CD14-positive monocyte (primary cell): ENCODE data around the gene PRR14. TPM values are rescaled to one million over a fixed set of nuclear protein-coding genes. Genes with fewer than 3 reads are reported as not detected.

Experiments
- DNase-seq, 3 donors: peaks; one replicate each; pipeline ENCODE4 v3.0.0-alpha.2; 2011 to 2022
- H2AFZ ChIP-seq: 2 replicates; pipeline ENCODE4 v1.6.0; 2012; ENCODE audit warnings: mild to moderate bottlenecking, low read depth, low read length, inconsistent platforms; ENCODE audit not compliant: insufficient read depth, poor library complexity, severe bottlenecking
- H3K27ac ChIP-seq, 2 donors: 1 replicate in 1 of 2; 2 replicates in 1 of 2; pipeline ENCODE4 v1.5.1; 2012 to 2013; ENCODE audit warnings: low read length in 2 of 2, control low read depth in 1 of 2, inconsistent platforms in 1 of 2, low read depth in 1 of 2, mild to moderate bottlenecking in 1 of 2
- H3K27me3 ChIP-seq, 2 donors: one replicate each; pipeline versions ENCODE4 v1.6.0 to v1.6.1; 2011 to 2013; ENCODE audit warnings: low read length in 2 of 2; ENCODE audit not compliant: control insufficient read depth in 2 of 2, insufficient read depth in 2 of 2
- H3K36me3 ChIP-seq, 2 donors: replicated peaks in 1 of 2; 1 replicate in 1 of 2; 2 replicates in 1 of 2; pipeline versions ENCODE4 v1.5.1 to v1.6.1; 2012 to 2013; ENCODE audit warnings: low read length in 2 of 2, control low read depth in 1 of 2, inconsistent platforms in 1 of 2, mild to moderate bottlenecking in 1 of 2; ENCODE audit not compliant: insufficient read depth in 2 of 2, control insufficient read depth in 1 of 2
- H3K4me1 ChIP-seq, 2 donors: 1 replicate in 1 of 2; 2 replicates in 1 of 2; pipeline versions ENCODE4 v1.5.1 to v1.6.1; 2012 to 2013; ENCODE audit warnings: low read length in 2 of 2, control low read depth in 1 of 2, inconsistent platforms in 1 of 2, mild to moderate bottlenecking in 1 of 2, moderate library complexity in 1 of 2; ENCODE audit not compliant: insufficient read depth in 2 of 2, control insufficient read depth in 1 of 2
- H3K4me2 ChIP-seq: replicated peaks from 2 replicates; pipeline ENCODE3; 2012; ENCODE audit warnings: low read length, moderate library complexity, mild to moderate bottlenecking; ENCODE audit not compliant: poor library complexity, severe bottlenecking; ENCODE audit errors: extremely low read depth
- H3K4me3 ChIP-seq, 3 experiments: fragments of 200-600 bp in 1 of 3; sonication (generic) in 1 of 3; replicated peaks in 1 of 3; 1 replicate in 2 of 3; 2 replicates in 1 of 3; pipeline ENCODE4 v1.5.1; 2011 to 2013; ENCODE audit warnings: low read length in 3 of 3, mild to moderate bottlenecking in 3 of 3, control low read depth in 2 of 3, low read depth in 2 of 3, inconsistent platforms in 1 of 3, moderate library complexity in 1 of 3
- H3K79me2 ChIP-seq: 2 replicates; pipeline ENCODE4 v1.6.0; 2012; ENCODE audit warnings: mild to moderate bottlenecking, control low read depth, inconsistent platforms, low read length, moderate library complexity; ENCODE audit not compliant: insufficient read depth
- H3K9ac ChIP-seq: 2 replicates; pipeline ENCODE4 v1.6.0; 2017; ENCODE audit warnings: low read length, mild to moderate bottlenecking; ENCODE audit not compliant: insufficient read depth, poor library complexity, severe bottlenecking
- H3K9me3 ChIP-seq, 2 donors: replicated peaks in 1 of 2; 1 replicate in 1 of 2; 2 replicates in 1 of 2; pipeline versions ENCODE4 v1.5.1 to v1.6.1; 2012 to 2013; ENCODE audit warnings: low read length in 2 of 2, control low read depth in 1 of 2; ENCODE audit not compliant: control insufficient read depth in 1 of 2, insufficient read depth in 1 of 2
- H4K20me1 ChIP-seq: 2 replicates; pipeline ENCODE4 v1.6.0; 2012; ENCODE audit warnings: mild to moderate bottlenecking, low read length, control low read depth, moderate library complexity; ENCODE audit not compliant: insufficient read depth
- H3K27ac Mint-ChIP-seq, 7 donors: one replicate each; pipeline ENCODE4 v1.8.0; 2020; ENCODE audit warnings: mild to moderate bottlenecking in 7 of 7, mixed read lengths in 7 of 7, moderate library complexity in 6 of 7, inconsistent platforms in 2 of 7
- H3K27me3 Mint-ChIP-seq, 3 donors: one replicate each; pipeline ENCODE4 v1.8.0; 2021 to 2022; ENCODE audit warnings: low read depth in 3 of 3, mild to moderate bottlenecking in 3 of 3, mixed read lengths in 3 of 3, moderate library complexity in 3 of 3, inconsistent platforms in 1 of 3
- H3K36me3 Mint-ChIP-seq, 2 donors: one replicate each; pipeline ENCODE4 v1.8.0; 2020; ENCODE audit warnings: mixed read lengths in 2 of 2, inconsistent platforms in 1 of 2, mild to moderate bottlenecking in 1 of 2
- H3K4me1 Mint-ChIP-seq: one replicate; pipeline ENCODE4 v1.8.0; 2020; ENCODE audit warnings: mild to moderate bottlenecking, mixed read lengths
- H3K4me3 Mint-ChIP-seq, 2 donors: one replicate each; pipeline ENCODE4 v1.8.0; 2020; ENCODE audit warnings: mild to moderate bottlenecking in 2 of 2, mixed read lengths in 2 of 2, moderate library complexity in 1 of 2
- H3K9me3 Mint-ChIP-seq, 7 donors: one replicate each; pipeline ENCODE4 v1.8.0; 2020 to 2022; ENCODE audit warnings: mixed read lengths in 7 of 7, mild to moderate bottlenecking in 6 of 7, moderate library complexity in 6 of 7, inconsistent platforms in 2 of 7
- CTCF ChIP-seq: fragments of 200-600 bp; IDR thresholded peaks from one replicate; pipeline ENCODE4 v1.8.0; 2022; ENCODE audit warnings: antibody characterized with exemption, mild to moderate bottlenecking
- WGBS: methylation state at CpG from one replicate; pipeline ENCODE4 v1.1.5; 2013; ENCODE audit warnings: missing lambda C conversion rate; ENCODE audit not compliant: insufficient coverage; 5-methylcytosine and 5-hydroxymethylcytosine counted together
- intact Hi-C, 2 donors: fragments of 100-400 bp; cut with micrococcal nuclease; formaldehyde crosslinking; loops; one replicate each; pipeline versions ENCODE4 v1.15.0 to v1.15.1; 2023
- polyA plus RNA-seq, 3 donors: library from polyadenylated mRNA; depleted of rRNA in 1 of 3; unstranded in 2 of 3; stranded (reverse) in 1 of 3; fragments of 300-500 nt in 2 of 3; fragments of >200 nt in 1 of 3; fragmentation: Illumina TruSeq in 2 of 3; gene quantifications; 1 replicate in 2 of 3; 2 replicates in 1 of 3; pipeline ENCODE4 v1.2.3, GENCODE V29; 2012 to 2021

Gene PRR14
- polyA plus RNA-seq, 3 donors = 6.1 to 32.6 (median 10.4) TPM

GRCh38 chr16:30677931-30678585 is 27.3 kb downstream of the PRR14 start:
- Histone ChIP-seq H3K4me3 (no peak overlapping the region), H4K20me1 (no peaks in the 10 kb centered on the region), H3K27ac (no peak overlapping the region), H3K36me3 (no peaks in the 10 kb centered on the region), H3K9me3 (no peaks in the 10 kb centered on the region), H3K9ac (no peak overlapping the region), H3K27me3 (no peaks in the 10 kb centered on the region), H2AFZ (no peak overlapping the region), H3K4me2 (no peak overlapping the region), H3K4me1 (no peaks in the 10 kb centered on the region), H3K79me2 (no peaks in the 10 kb centered on the region)
- no peak for DNase-seq
- H3K36me3 Mint-ChIP-seq = no peaks in the 10 kb centered on the region
- H3K27ac Mint-ChIP-seq = no peak overlapping the region
- peaks cover 2% of the 10 kb centered on the region for H3K4me1 Mint-ChIP-seq
- peaks cover 0 to 9% (median 8%) of the 10 kb centered on the region in 3 donors for H3K27me3 Mint-ChIP-seq
- intact Hi-C loops = no loop called here
- H3K9me3 Mint-ChIP-seq = peaks cover 0 to 3% (median 0%) of the 10 kb centered on the region in 7 donors
- no peak for TF ChIP-seq CTCF
- no CpG with 5 or more reads among the region's 11 CpGs for WGBS
- H3K4me3 Mint-ChIP-seq = no peak overlapping the region

- no peak overlapping the region for H3K9ac ChIP-seq
- no peak for TF ChIP-seq CTCF
- no peaks in the 10 kb centered on the region for H3K36me3 Mint-ChIP-seq
- H3K79me2 ChIP-seq = no peaks in the 10 kb centered on the region
- H3K36me3 ChIP-seq = no peaks in the 10 kb centered on the region
- no CpG with 5 or more reads among the region's 3 CpGs for WGBS
- H3K4me1 Mint-ChIP-seq = peaks cover 2% of the 10 kb centered on the region
- no peaks in the 10 kb centered on the region for H3K27me3 ChIP-seq
- no peak overlapping the region for H3K4me2 ChIP-seq
- no peaks in the 10 kb centered on the region for H4K20me1 ChIP-seq
- peaks cover 0 to 3% (median 0%) of the 10 kb centered on the region in 7 donors for H3K9me3 Mint-ChIP-seq
- intact Hi-C loops = no loop called here
- H3K4me3 Mint-ChIP-seq = no peak overlapping the region
- no peaks in the 10 kb centered on the region for H3K9me3 ChIP-seq
- no peak overlapping the region for H3K27ac Mint-ChIP-seq
- H3K4me1 ChIP-seq = no peaks in the 10 kb centered on the region
- DNase-seq = no peak
- no peak overlapping the region for H3K4me3 ChIP-seq
- H2AFZ ChIP-seq = no peak overlapping the region
- peaks cover 0 to 9% (median 8%) of the 10 kb centered on the region in 3 donors for H3K27me3 Mint-ChIP-seq
- no peak overlapping the region for H3K27ac ChIP-seq
Measured at GRCh38 chr16:30678586-30678970, 27.8 kb downstream of the PRR14 start.
